Activated CD4-positive, alpha-beta memory T cell treated with anti-CD3 and anti-CD28 coated beads, Interleukin-2, amount 10 ng/mL, durations not matched to agents 7 days and 5 days (primary cell): ENCODE measurements around the gene SACM1L. TPM values are rescaled to one million over a fixed set of nuclear protein-coding genes. Genes with fewer than 3 reads are reported as not detected.
A peak's percentile ranks its signal among the peaks of the same experiment; 100 is the strongest.
"Not testable (repeated sequence)": the region's sequence is repeated elsewhere in the genome, so short reads cannot be mapped to it uniquely, and the experiment has no call there.

Experiments used
- CTCF ChIA-PET: fragments of 350-600 bp; sonication (Branson Sonifier 250); formaldehyde crosslinking; loops from one replicate; lab custom pipeline; 2021; ENCODE audit warnings: antibody characterized with exemption, inconsistent platforms; lab: Charles Lee
- POLR2A ChIA-PET: fragments of 350-600 bp; sonication (Branson Sonifier 250); formaldehyde crosslinking; loops from one replicate; lab custom pipeline; 2021; ENCODE audit warnings: antibody characterized with exemption; lab: Charles Lee
- DNase-seq: peaks from one replicate; pipeline ENCODE4 v3.0.0-alpha.2; 2020
- H3K27ac Mint-ChIP-seq: one replicate; pipeline ENCODE4 v1.8.0; 2021; ENCODE audit warnings: mild to moderate bottlenecking, mixed read lengths
- H3K27me3 Mint-ChIP-seq: one replicate; pipeline ENCODE4 v1.8.0; 2021; ENCODE audit warnings: mixed read lengths
- H3K36me3 Mint-ChIP-seq: one replicate; pipeline ENCODE4 v1.8.0; 2021; ENCODE audit warnings: low read depth, mixed read lengths
- H3K4me1 Mint-ChIP-seq: one replicate; pipeline ENCODE4 v1.8.0; 2021; ENCODE audit warnings: mixed read lengths
- H3K4me3 Mint-ChIP-seq: one replicate; pipeline ENCODE4 v1.8.0; 2021; ENCODE audit warnings: mild to moderate bottlenecking, mixed read lengths
- H3K9me3 Mint-ChIP-seq: one replicate; pipeline ENCODE4 v1.8.0; 2021; ENCODE audit warnings: mixed read lengths
- total RNA-seq, 2 experiments: library from RNA; stranded (reverse); gene quantifications; one replicate each; pipeline ENCODE4 v1.2.3, GENCODE V29; 2021

Gene SACM1L
- total RNA-seq, 2 experiments from 2014 or later, result 101 to 103 TPM

DNA sequence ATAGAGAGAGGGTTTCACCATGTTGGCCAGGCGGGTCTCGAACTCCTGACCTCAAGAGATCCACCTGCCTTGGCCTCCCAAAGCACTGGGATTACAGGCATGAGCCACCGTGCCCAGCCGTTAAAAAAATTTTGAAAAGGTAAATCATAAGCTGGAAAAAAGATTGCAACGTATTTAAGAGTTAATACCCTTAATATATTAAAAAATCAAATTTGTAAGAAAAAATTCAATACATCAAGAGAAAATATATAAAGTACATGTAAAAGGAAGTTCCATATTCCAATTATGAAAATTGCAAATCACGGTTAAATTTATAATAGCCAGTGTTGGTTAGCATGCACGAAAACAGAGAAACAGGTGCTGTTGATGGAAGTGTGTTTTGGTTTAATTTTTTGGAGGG, 2.3 kb upstream of the SACM1L start:
- POLR2A ChIA-PET, result no interaction called here
- Mint-ChIP-seq H3K9me3 (no peaks in the 10 kb centered on the region), H3K4me1 (peaks cover 30% of the 10 kb centered on the region), H3K27me3 (peaks cover 3% of the 10 kb centered on the region), H3K27ac (no peak overlapping the region), H3K4me3 (peak overlapping the region; percentile 38), H3K36me3 (peaks cover 25% of the 10 kb centered on the region)
- DNase-seq, result no peak
- CTCF ChIA-PET, result interaction anchor here (1.4 kb wide), 1 partner anchor 30 kb away, joined by 3 read pairs; no protein-coding TSS in a partner anchor

- Mint-ChIP-seq H3K27me3 (peaks cover 3% of the 10 kb centered on the region), H3K27ac (peak overlapping the region; percentile 62), H3K36me3 (peaks cover 28% of the 10 kb centered on the region), H3K9me3 (no peaks in the 10 kb centered on the region), H3K4me1 (peaks cover 38% of the 10 kb centered on the region), H3K4me3 (peak overlapping the region; percentile 89)
- CTCF ChIA-PET, result interaction anchor here (1.4 kb wide), 1 partner anchor 31 kb away, joined by 3 read pairs; no protein-coding TSS in a partner anchor
- POLR2A ChIA-PET, result interaction anchor here (1.1 to 1.3 kb wide), 2 partner anchors 11 to 20 kb away, joined by 4 to 6 read pairs; no protein-coding TSS in a partner anchor
- DNase-seq, result no peak
Measured at GRCh38 chr3:45687828-45688193, 1.4 kb upstream of the SACM1L start.

- Mint-ChIP-seq H3K36me3 (peaks cover 29% of the 10 kb centered on the region), H3K27ac (peak overlapping the region; percentile 92), H3K9me3 (no peaks in the 10 kb centered on the region), H3K4me1 (peaks cover 43% of the 10 kb centered on the region), H3K4me3 (peak overlapping the region; percentile 89), H3K27me3 (peaks cover 3% of the 10 kb centered on the region)
- CTCF ChIA-PET, result interaction anchor here (1.0 to 1.4 kb wide), 2 partner anchors 32 to 652 kb away, joined by 3 read pairs; no protein-coding TSS in a partner anchor
- POLR2A ChIA-PET, result interaction anchor here (1.1 to 3.4 kb wide), 4 partner anchors 11 to 96 kb away, joined by 4 to 20 read pairs (median 6); no protein-coding TSS in a partner anchor
- peak; percentile 40 for DNase-seq
Measured at GRCh38 chr3:45688194-45688881, 858 bp upstream of the SACM1L start.

DNA sequence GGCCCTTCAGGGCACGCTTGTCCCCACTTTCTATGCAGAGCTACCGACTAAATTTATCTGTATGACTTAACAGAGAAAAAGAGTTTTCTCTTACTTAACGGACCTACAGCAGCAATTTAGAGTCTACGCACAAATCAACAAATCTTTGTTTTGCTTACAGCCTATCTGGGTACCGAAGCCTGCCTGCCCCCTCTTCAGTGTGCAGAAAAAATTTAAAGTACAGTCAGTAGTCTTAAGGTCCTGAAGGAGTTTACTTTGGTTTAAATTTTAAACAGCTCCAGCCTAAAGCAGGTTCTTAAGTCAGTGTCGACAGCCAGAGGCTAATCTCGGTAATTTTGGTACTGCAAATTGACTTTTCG, 570 bp downstream of the SACM1L start:
- POLR2A ChIA-PET, result interaction anchor here (0.7 to 3.4 kb wide), 14 partner anchors 13 to 304 kb away, joined by 3 to 20 read pairs (median 6); partner anchors contain the start of gene LIMD1
- no peaks in the 10 kb centered on the region for H3K9me3 Mint-ChIP-seq
- peaks cover 43% of the 10 kb centered on the region for H3K36me3 Mint-ChIP-seq
- peaks cover 52% of the 10 kb centered on the region for H3K4me1 Mint-ChIP-seq
- peaks cover 3% of the 10 kb centered on the region for H3K27me3 Mint-ChIP-seq
- H3K27ac Mint-ChIP-seq, result peak overlapping the region; percentile 92
- no peak for DNase-seq
- peak overlapping the region; percentile 89 for H3K4me3 Mint-ChIP-seq
- CTCF ChIA-PET, result interaction anchor here (0.9 to 2.3 kb wide), 8 partner anchors 23 to 653 kb away, joined by 3 to 16 read pairs (median 5); no protein-coding TSS in a partner anchor

- Mint-ChIP-seq H3K4me3 (peak overlapping the region; percentile 89), H3K36me3 (peaks cover 46% of the 10 kb centered on the region), H3K27me3 (peaks cover 3% of the 10 kb centered on the region), H3K4me1 (peaks cover 57% of the 10 kb centered on the region), H3K27ac (peak overlapping the region; percentile 92), H3K9me3 (no peaks in the 10 kb centered on the region)
- DNase-seq, result peak; percentile 35
- ChIA-PET POLR2A (interaction anchor here (1.0 to 3.4 kb wide), 10 partner anchors 12 to 152 kb away, joined by 3 to 20 read pairs (median 6); partner anchors contain the start of gene LIMD1), CTCF (interaction anchor here (0.9 to 2.3 kb wide), 9 partner anchors 27 to 248 kb away, joined by 3 to 16 read pairs (median 3); no protein-coding TSS in a partner anchor)
Measured at GRCh38 chr3:45690336-45691035, 1.3 kb downstream of the SACM1L start.

GRCh38 chr3:45691842-45692241, 2.6 kb downstream of the SACM1L start:
- ChIA-PET POLR2A (interaction anchor here (3.4 kb wide), 1 partner anchor 25 kb away, joined by 20 read pairs; no protein-coding TSS in a partner anchor), CTCF (interaction anchor here (0.9 to 1.0 kb wide), 2 partner anchors 24 to 32 kb away, joined by 3 read pairs; no protein-coding TSS in a partner anchor)
- peaks cover 69% of the 10 kb centered on the region for H3K4me1 Mint-ChIP-seq
- peak overlapping the region; percentile 92 for H3K27ac Mint-ChIP-seq
- no peak for DNase-seq
- no peaks in the 10 kb centered on the region for H3K9me3 Mint-ChIP-seq
- peak overlapping the region; percentile 89 for H3K4me3 Mint-ChIP-seq
- peaks cover 3% of the 10 kb centered on the region for H3K27me3 Mint-ChIP-seq
- peaks cover 58% of the 10 kb centered on the region for H3K36me3 Mint-ChIP-seq

DNA sequence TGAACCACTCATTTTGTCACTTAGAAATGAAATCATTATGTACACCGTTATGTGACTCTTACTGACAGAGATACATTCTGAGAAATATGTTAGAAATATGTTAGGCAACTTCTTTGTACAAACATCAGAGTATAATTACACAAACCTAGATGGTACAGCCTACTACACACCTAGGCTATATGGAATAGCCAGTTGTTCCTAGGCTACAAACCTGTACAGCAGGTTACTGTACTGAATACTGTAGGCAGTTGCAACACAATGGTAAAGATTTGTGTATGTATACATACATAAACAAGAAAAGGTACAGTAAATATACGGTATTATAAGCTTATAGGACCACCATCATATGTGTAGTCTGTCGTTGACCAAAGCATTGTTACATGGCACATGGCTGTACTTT, 3.7 kb downstream of the SACM1L start:
- POLR2A ChIA-PET, result interaction anchor here (0.6 to 2.8 kb wide), 2 partner anchors 25 to 41 kb away, joined by 3 to 15 read pairs; no protein-coding TSS in a partner anchor
- peaks cover 68% of the 10 kb centered on the region for H3K4me1 Mint-ChIP-seq

GRCh38 chr3:45693941-45694521, 4.8 kb downstream of the SACM1L start:
- no peaks in the 10 kb centered on the region for H3K9me3 Mint-ChIP-seq
- POLR2A ChIA-PET, result interaction anchor here (0.6 to 2.8 kb wide), 7 partner anchors 10 to 718 kb away, joined by 3 to 15 read pairs (median 4); partner anchors contain the start of genes EXOSC7 and ZDHHC3
- CTCF ChIA-PET, result interaction anchor here (0.8 to 2.7 kb wide), 12 partner anchors 11 to 657 kb away, joined by 3 to 15 read pairs (median 4); no protein-coding TSS in a partner anchor
- peaks cover under 1% of the 10 kb centered on the region for H3K27me3 Mint-ChIP-seq
- peaks cover 65% of the 10 kb centered on the region for H3K36me3 Mint-ChIP-seq
- DNase-seq, result peak; percentile 40
- peak overlapping the region; percentile 58 for H3K4me3 Mint-ChIP-seq
- H3K4me1 Mint-ChIP-seq, result peaks cover 63% of the 10 kb centered on the region
- peak overlapping the region; percentile 92 for H3K27ac Mint-ChIP-seq

More for the DNA sequence above, 3.7 kb downstream of the SACM1L start:
- no peaks in the 10 kb centered on the region for H3K9me3 Mint-ChIP-seq
- CTCF ChIA-PET, result interaction anchor here (1.0 to 2.7 kb wide), 2 partner anchors 33 to 39 kb away, joined by 4 to 15 read pairs; no protein-coding TSS in a partner anchor
- H3K4me3 Mint-ChIP-seq, result peak overlapping the region; percentile 53
- DNase-seq, result no peak
- peaks cover 63% of the 10 kb centered on the region for H3K36me3 Mint-ChIP-seq
- peak overlapping the region; percentile 92 for H3K27ac Mint-ChIP-seq
- H3K27me3 Mint-ChIP-seq, result peaks cover 3% of the 10 kb centered on the region

DNA sequence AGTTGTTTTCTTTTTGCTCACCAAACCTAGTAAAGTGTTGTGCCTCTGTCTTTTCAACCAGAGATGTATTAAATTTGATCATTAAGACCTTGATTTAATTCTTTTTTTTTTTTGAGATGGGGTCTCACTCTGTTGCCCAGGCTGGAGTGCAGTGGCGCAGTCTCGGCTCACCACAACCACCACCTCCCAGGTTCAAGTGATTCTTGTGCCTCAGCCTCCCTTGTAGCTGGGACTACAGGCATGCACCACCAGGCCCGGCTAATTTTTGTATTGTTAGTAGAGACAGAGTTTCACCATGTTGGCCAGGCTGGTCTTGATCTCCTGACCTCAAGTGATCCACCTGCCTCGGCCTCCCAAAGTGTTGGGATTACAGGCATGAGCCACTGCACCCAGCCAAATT, 6.0 kb downstream of the SACM1L start:
- Mint-ChIP-seq H3K27ac (peak overlapping the region; percentile 92), H3K36me3 (peaks cover 71% of the 10 kb centered on the region), H3K4me1 (peaks cover 68% of the 10 kb centered on the region)
- not testable (repeated sequence) for DNase-seq, H3K4me3 Mint-ChIP-seq, H3K27me3 Mint-ChIP-seq, H3K9me3 Mint-ChIP-seq
- CTCF ChIA-PET, result interaction anchor here (1.6 to 2.7 kb wide), 2 partner anchors 10 to 35 kb away, joined by 5 to 15 read pairs; no protein-coding TSS in a partner anchor
- POLR2A ChIA-PET, result interaction anchor here (1.8 to 2.8 kb wide), 2 partner anchors 28 to 49 kb away, joined by 5 to 15 read pairs; no protein-coding TSS in a partner anchor

DNA sequence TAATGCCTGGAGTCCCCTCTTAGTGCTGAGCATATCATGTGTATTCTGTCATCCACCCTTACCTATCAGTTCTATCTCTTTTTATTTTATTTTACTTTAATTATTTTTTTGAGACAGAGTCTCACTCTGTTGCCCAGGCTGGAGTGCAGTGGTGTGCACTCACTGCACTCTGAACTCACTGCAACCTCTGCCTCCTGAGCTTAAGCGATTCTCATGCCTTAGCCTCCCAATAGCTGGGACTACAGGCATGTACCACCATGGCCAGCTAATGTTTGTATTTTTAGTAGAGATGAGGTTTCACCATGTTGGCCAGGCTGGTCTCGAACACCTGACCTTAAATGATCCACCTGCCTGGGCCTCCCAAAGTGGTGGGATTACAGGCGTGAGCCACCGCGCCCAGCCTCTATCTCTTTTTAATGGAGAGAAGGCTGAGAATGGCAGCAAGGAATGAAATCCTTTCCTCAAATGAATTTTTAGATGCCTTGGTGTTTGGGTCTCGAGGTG, 11.4 kb downstream of the SACM1L start:
- Mint-ChIP-seq H3K4me1 (peaks cover 50% of the 10 kb centered on the region), H3K9me3 (no peaks in the 10 kb centered on the region), H3K4me3 (no peak overlapping the region), H3K36me3 (peaks cover 50% of the 10 kb centered on the region), H3K27me3 (no peaks in the 10 kb centered on the region), H3K27ac (no peak overlapping the region)
- ChIA-PET CTCF (interaction anchor here (0.6 to 1.2 kb wide), 2 partner anchors 41 to 189 kb away, joined by 4 to 6 read pairs; no protein-coding TSS in a partner anchor), POLR2A (no interaction called here)
- DNase-seq, result no peak

- H3K4me3 Mint-ChIP-seq, result no peak overlapping the region
- H3K36me3 Mint-ChIP-seq, result peaks cover 50% of the 10 kb centered on the region
- CTCF ChIA-PET, result no interaction called here
- peaks cover 47% of the 10 kb centered on the region for H3K4me1 Mint-ChIP-seq
- POLR2A ChIA-PET, result interaction anchor here (1.7 kb wide), 1 partner anchor 11 kb away, joined by 5 read pairs; no protein-coding TSS in a partner anchor
- no peaks in the 10 kb centered on the region for H3K9me3 Mint-ChIP-seq
- no peak for DNase-seq
- H3K27ac Mint-ChIP-seq, result no peak overlapping the region
- no peaks in the 10 kb centered on the region for H3K27me3 Mint-ChIP-seq
Measured at GRCh38 chr3:45701172-45701867, 12.1 kb downstream of the SACM1L start.
